GM13977 (cell line): ENCODE results near the gene TSBP1.

Source experiments
- DNase-seq: peaks from one replicate; pipeline ENCODE4 v3.0.0; 2012; ENCODE audit warnings: low spot score
- CTCF ChIP-seq: IDR thresholded peaks from 2 replicates; pipeline ENCODE4 v1.5.1; 2012; ENCODE audit warnings: mild to moderate bottlenecking, control low read depth; ENCODE audit not compliant: insufficient read depth; ENCODE audit errors: extremely low read depth, missing control alignments
- in situ Hi-C: fragments of 300-500 bp; cut with MboI; formaldehyde crosslinking; loops from one replicate; pipeline ENCODE4 v1.12.0; 2022; ENCODE audit warnings: low sequenced_read_pairs, low pct_unique_long_range_greater_than_20kb, mixed read lengths, inconsistent platforms; ENCODE audit not compliant: unreplicated experiment

The TSBP1 gene

DNA sequence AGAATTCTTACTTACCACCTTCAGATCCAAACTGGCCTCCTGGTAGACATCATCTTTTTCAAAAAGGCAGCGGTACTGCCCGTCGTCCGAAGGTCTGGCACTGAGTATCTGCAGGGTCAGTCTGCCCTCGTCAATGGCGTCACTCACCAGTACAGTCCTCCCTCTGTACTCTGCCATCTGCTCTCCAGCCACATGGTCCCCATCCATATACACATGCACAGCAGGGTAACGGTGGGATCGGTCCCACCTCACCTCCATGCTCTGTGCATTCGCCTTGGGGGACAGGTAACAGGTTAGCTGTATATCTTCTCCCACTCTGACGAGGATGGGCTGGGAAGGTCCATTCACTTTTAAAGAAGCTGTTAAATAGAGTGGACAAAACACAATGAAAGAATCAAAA lies 24.3 kb upstream of the TSBP1 start:
- no peak for TF ChIP-seq CTCF
- DNase-seq, result no peak
- in situ Hi-C loops, result loop anchor here (10.0 kb wide), 1 partner anchor 141 kb away; no protein-coding TSS in a partner anchor

DNA sequence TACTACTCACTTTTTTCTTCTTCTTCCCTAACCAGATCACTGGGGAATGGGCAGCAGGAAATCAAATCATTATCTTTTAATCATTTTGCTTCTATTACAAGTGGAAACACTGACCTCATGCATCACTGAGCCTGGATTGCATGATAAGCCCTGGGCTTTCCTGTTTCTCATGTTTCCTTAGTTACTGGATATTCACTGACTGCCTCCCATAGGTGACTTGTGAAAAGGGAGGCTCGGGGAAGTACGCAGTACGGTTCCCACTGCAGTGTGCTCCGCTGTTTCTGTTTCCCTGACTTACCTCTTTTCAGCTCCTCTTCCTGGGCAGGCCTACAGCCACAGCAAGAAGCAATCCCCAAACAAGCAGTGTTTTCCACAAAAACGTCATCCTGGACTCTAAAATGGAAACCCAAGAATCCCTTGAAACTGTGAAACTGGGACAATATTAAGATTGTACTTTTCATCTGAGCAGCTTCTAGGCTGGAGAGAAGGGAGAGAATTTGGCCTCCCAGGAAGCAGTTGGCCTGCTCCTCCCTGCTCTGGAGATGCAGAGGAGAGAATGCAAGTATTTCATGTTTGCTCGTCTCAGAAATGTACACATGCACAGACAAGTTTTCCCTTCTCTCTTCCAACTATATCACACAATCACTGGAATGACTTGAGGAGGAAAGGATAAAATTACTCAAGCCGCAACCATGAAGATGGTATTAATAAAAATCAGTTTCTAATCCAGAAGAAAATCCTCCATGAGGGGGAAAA lies 22.1 kb upstream of the TSBP1 start:
- DNase-seq, result no peak
- in situ Hi-C loops, result loop anchor here (10.0 kb wide), 1 partner anchor 139 kb away; no protein-coding TSS in a partner anchor
- TF ChIP-seq CTCF, result no peak

- in situ Hi-C loops, result loop anchor here (10.0 kb wide), 1 partner anchor 137 kb away; no protein-coding TSS in a partner anchor
- no peak for TF ChIP-seq CTCF
These were observed 19.8 kb upstream of the TSBP1 start for GRCh38 chr6:32391505-32391904.

GRCh38 chr6:32387589-32388340 lies 16.1 kb upstream of the TSBP1 start:
- in situ Hi-C loops, result no loop called here
- DNase-seq, result no peak
- TF ChIP-seq CTCF, result no peak

More at GRCh38 chr6:32391505-32391904, 19.8 kb upstream of the TSBP1 start:
- no peak for DNase-seq

- in situ Hi-C loops, result no loop called here
- no peak for TF ChIP-seq CTCF
- DNase-seq, result no peak
These were observed 14.3 kb upstream of the TSBP1 start for GRCh38 chr6:32386040-32386439.

GRCh38 chr6:32382757-32383420 lies 11.2 kb upstream of the TSBP1 start:
- no peak for DNase-seq
- in situ Hi-C loops, result no loop called here

More at GRCh38 chr6:32382757-32383420, 11.2 kb upstream of the TSBP1 start:
- no peak for TF ChIP-seq CTCF
